NT2/D1 (cell line): ENCODE results near the gene TMCC1.
A peak's percentile ranks its signal among the peaks of the same experiment; 100 is the strongest.
"Not testable (repeated sequence)": the region's sequence is repeated elsewhere in the genome, so short reads cannot be mapped to it uniquely, and the experiment has no call there.

Experiments used
- DNase-seq: peaks from one replicate; pipeline ENCODE4 v3.0.0-alpha.2; 2011; ENCODE audit warnings: low read depth, low spot score
- H3K27me3 ChIP-seq: 2 replicates; pipeline ENCODE4 v1.6.0; 2011; ENCODE audit warnings: mild to moderate bottlenecking; ENCODE audit not compliant: insufficient read length, insufficient read depth
- H3K36me3 ChIP-seq: 2 replicates; pipeline ENCODE4 v1.6.1; 2011; ENCODE audit warnings: mild to moderate bottlenecking, low read length, mixed read lengths; ENCODE audit not compliant: insufficient read depth, insufficient read length
- H3K4me1 ChIP-seq: 2 replicates; pipeline ENCODE4 v1.5.1; 2011; ENCODE audit not compliant: insufficient read depth, insufficient read length
- H3K4me3 ChIP-seq: 2 replicates; pipeline ENCODE4 v1.5.1; 2011; ENCODE audit warnings: low read depth; ENCODE audit not compliant: insufficient read length
- H3K9ac ChIP-seq: 2 replicates; pipeline ENCODE4 v1.6.0; 2011; ENCODE audit warnings: low read depth; ENCODE audit not compliant: insufficient read length
- H3K9me3 ChIP-seq: 2 replicates; pipeline ENCODE4 v1.5.1; 2011; ENCODE audit warnings: mild to moderate bottlenecking, low read length; ENCODE audit not compliant: insufficient read depth
- SUZ12 ChIP-seq: IDR thresholded peaks from 2 replicates; pipeline ENCODE4 v1.6.1; 2011; ENCODE audit not compliant: insufficient read length, insufficient read depth; ENCODE audit errors: extremely low read depth
- YY1 ChIP-seq: IDR thresholded peaks from 2 replicates; pipeline ENCODE4 v1.6.1; 2011; ENCODE audit not compliant: insufficient read length, insufficient read depth
- ZNF274 ChIP-seq: IDR thresholded peaks from 2 replicates; pipeline ENCODE4 v1.6.1; 2011; ENCODE audit warnings: mild to moderate bottlenecking, low read depth, low read length

TMCC1 gene

GRCh38 chr3:129835198-129835597 lies 58.3 kb downstream of the TMCC1 start:
- Histone ChIP-seq H3K9ac (no peak overlapping the region), H3K27me3 (no peaks in the 10 kb centered on the region), H3K4me1 (no peaks in the 10 kb centered on the region), H3K4me3 (no peak overlapping the region), H3K9me3 (no peaks in the 10 kb centered on the region), H3K36me3 (no peaks in the 10 kb centered on the region)
- no peak for DNase-seq
- TF ChIP-seq SUZ12 (no peak), YY1 (no peak), ZNF274 (no peak)

GRCh38 chr3:129834580-129834979 lies 58.9 kb downstream of the TMCC1 start:
- H3K9ac ChIP-seq = no peak overlapping the region
- no peaks in the 10 kb centered on the region for H3K36me3 ChIP-seq
- H3K9me3 ChIP-seq = no peaks in the 10 kb centered on the region
- no peaks in the 10 kb centered on the region for H3K27me3 ChIP-seq
- TF ChIP-seq YY1 (no peak), SUZ12 (no peak), ZNF274 (no peak)
- H3K4me3 ChIP-seq = no peak overlapping the region
- H3K4me1 ChIP-seq = no peaks in the 10 kb centered on the region
- DNase-seq = no peak

GRCh38 chr3:129831942-129832341 lies 61.6 kb downstream of the TMCC1 start:
- H3K9ac ChIP-seq, DNase-seq, H3K36me3 ChIP-seq, H3K27me3 ChIP-seq, H3K4me3 ChIP-seq, H3K9me3 ChIP-seq, H3K4me1 ChIP-seq: not testable (repeated sequence)

GRCh38 chr3:129831503-129831902 lies 62.0 kb downstream of the TMCC1 start:
- H3K9me3 ChIP-seq = no peaks in the 10 kb centered on the region
- no peaks in the 10 kb centered on the region for H3K27me3 ChIP-seq
- H3K4me1 ChIP-seq = peaks cover 1% of the 10 kb centered on the region
- peaks cover 8% of the 10 kb centered on the region for H3K36me3 ChIP-seq
- no peak for TF ChIP-seq ZNF274
- TF ChIP-seq SUZ12 = no peak
- no peak for TF ChIP-seq YY1
- no peak overlapping the region for H3K4me3 ChIP-seq
- H3K9ac ChIP-seq = no peak overlapping the region
- DNase-seq = no peak

GRCh38 chr3:129829640-129830039 lies 63.9 kb downstream of the TMCC1 start:
- Histone ChIP-seq H3K4me1 (peaks cover 1% of the 10 kb centered on the region), H3K9ac (no peak overlapping the region), H3K9me3 (no peaks in the 10 kb centered on the region), H3K4me3 (no peak overlapping the region), H3K36me3 (peaks cover 8% of the 10 kb centered on the region), H3K27me3 (no peaks in the 10 kb centered on the region)
- no peak for TF ChIP-seq SUZ12
- no peak for TF ChIP-seq YY1
- TF ChIP-seq ZNF274 = no peak
- DNase-seq = peak; percentile 42

- Histone ChIP-seq H3K27me3 (no peaks in the 10 kb centered on the region), H3K4me1 (peaks cover 1% of the 10 kb centered on the region), H3K9me3 (no peaks in the 10 kb centered on the region), H3K4me3 (no peak overlapping the region), H3K36me3 (peaks cover 8% of the 10 kb centered on the region), H3K9ac (no peak overlapping the region)
- DNase-seq = no peak
- TF ChIP-seq SUZ12 = no peak
- no peak for TF ChIP-seq YY1
- no peak for TF ChIP-seq ZNF274
Observed at GRCh38 chr3:129827765-129828164, 65.7 kb downstream of the TMCC1 start.

- H3K9ac ChIP-seq = no peak overlapping the region
- no peak overlapping the region for H3K4me3 ChIP-seq
- DNase-seq = peak; percentile 75
- no peaks in the 10 kb centered on the region for H3K27me3 ChIP-seq
- TF ChIP-seq ZNF274 (no peak), YY1 (no peak), SUZ12 (no peak)
- no peaks in the 10 kb centered on the region for H3K9me3 ChIP-seq
- H3K36me3 ChIP-seq = peaks cover 10% of the 10 kb centered on the region
- H3K4me1 ChIP-seq = peaks cover 1% of the 10 kb centered on the region
Observed at GRCh38 chr3:129824926-129825541, 68.5 kb downstream of the TMCC1 start.
